ENCODE data around the gene CACNA2D2.

DNA sequence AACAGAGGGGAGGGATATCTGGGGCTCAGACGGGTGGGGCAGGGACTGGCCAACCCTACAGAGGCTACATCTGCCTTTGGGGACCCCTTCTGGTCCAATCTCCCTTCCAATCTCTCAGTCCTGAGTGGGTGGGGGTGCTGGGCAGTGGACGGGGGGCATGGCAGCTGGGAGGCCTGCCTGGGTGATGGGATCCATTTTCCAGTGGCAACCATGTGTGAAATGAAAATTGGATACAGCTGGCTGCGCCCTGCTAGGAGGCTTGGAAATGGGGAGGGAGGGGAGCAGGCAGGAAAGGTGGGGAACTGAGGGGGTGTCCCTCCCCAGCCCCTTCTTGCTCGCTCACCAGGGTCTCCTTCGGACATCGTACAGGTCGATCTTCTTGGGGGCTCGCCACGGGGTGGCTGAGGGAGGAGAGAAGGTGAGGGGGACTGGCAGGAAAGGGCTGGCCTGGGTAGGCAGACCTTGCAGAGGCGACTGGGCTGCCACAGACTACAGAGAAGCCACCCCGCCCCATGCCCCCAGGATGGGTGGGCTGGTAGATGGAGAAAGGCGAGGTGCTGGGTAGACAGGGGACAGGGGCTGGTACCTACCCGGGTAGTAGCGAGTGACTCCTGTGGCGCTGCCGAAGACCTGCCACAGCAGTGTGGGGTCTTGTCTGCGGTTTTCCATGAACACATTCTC lies 122.9 kb downstream of the CACNA2D2 start:
- TF ChIP-seq POLR2AphosphoS5 (IDR thresholded peaks at IDR 0.05; ENCODE audit: insufficient read depth in 1 of 2, low read depth in 1 of 2) = no peak
- TF ChIP-seq, protein P1, sequence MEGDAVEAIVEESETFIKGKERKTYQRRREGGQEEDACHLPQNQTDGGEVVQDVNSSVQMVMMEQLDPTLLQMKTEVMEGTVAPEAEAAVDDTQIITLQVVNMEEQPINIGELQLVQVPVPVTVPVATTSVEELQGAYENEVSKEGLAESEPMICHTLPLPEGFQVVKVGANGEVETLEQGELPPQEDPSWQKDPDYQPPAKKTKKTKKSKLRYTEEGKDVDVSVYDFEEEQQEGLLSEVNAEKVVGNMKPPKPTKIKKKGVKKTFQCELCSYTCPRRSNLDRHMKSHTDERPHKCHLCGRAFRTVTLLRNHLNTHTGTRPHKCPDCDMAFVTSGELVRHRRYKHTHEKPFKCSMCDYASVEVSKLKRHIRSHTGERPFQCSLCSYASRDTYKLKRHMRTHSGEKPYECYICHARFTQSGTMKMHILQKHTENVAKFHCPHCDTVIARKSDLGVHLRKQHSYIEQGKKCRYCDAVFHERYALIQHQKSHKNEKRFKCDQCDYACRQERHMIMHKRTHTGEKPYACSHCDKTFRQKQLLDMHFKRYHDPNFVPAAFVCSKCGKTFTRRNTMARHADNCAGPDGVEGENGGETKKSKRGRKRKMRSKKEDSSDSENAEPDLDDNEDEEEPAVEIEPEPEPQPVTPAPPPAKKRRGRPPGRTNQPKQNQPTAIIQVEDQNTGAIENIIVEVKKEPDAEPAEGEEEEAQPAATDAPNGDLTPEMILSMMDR (IDR thresholded peaks at IDR 0.05) = no peak
- TF ChIP-seq POLR2A (IDR thresholded peaks at IDR 0.05) = no peak
